ENCODE measurements around the gene CBLN3.

DNA sequence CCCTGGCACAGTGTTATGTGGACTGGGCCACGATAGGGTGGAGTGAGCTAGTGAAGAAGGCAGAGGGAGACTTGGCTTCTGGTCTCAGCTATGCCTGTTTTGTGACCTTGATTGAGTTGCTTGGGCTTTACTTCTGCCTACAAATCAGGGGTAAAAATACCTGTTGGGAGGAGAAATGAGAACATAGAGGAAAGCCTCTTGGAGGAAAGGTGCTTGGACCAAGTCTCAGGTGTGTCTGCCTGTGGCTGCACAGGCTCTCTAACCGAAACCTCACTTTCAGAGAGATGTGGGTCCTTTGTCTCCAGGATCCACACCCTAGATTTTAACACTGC lies 8.2 kb upstream of the CBLN3 start:
- TF ChIP-seq, protein P1, sequence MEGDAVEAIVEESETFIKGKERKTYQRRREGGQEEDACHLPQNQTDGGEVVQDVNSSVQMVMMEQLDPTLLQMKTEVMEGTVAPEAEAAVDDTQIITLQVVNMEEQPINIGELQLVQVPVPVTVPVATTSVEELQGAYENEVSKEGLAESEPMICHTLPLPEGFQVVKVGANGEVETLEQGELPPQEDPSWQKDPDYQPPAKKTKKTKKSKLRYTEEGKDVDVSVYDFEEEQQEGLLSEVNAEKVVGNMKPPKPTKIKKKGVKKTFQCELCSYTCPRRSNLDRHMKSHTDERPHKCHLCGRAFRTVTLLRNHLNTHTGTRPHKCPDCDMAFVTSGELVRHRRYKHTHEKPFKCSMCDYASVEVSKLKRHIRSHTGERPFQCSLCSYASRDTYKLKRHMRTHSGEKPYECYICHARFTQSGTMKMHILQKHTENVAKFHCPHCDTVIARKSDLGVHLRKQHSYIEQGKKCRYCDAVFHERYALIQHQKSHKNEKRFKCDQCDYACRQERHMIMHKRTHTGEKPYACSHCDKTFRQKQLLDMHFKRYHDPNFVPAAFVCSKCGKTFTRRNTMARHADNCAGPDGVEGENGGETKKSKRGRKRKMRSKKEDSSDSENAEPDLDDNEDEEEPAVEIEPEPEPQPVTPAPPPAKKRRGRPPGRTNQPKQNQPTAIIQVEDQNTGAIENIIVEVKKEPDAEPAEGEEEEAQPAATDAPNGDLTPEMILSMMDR (conservative IDR thresholded peaks at IDR 0.05; ENCODE audit: low read depth, low read length): no peak
- no peak for TF ChIP-seq EZH2phosphoT487 (IDR thresholded peaks at IDR 0.05; ENCODE audit: borderline replicate concordance, low read length)
- no peak for TF ChIP-seq EZH2 (IDR thresholded peaks at IDR 0.05; ENCODE audit: low read length, unreplicated experiment)

All from PC-3 (cell line).